ENCODE results near the gene LCA5L.
A peak's percentile ranks its signal among the peaks of the same experiment; 100 is the strongest.

The LCA5L gene

DNA sequence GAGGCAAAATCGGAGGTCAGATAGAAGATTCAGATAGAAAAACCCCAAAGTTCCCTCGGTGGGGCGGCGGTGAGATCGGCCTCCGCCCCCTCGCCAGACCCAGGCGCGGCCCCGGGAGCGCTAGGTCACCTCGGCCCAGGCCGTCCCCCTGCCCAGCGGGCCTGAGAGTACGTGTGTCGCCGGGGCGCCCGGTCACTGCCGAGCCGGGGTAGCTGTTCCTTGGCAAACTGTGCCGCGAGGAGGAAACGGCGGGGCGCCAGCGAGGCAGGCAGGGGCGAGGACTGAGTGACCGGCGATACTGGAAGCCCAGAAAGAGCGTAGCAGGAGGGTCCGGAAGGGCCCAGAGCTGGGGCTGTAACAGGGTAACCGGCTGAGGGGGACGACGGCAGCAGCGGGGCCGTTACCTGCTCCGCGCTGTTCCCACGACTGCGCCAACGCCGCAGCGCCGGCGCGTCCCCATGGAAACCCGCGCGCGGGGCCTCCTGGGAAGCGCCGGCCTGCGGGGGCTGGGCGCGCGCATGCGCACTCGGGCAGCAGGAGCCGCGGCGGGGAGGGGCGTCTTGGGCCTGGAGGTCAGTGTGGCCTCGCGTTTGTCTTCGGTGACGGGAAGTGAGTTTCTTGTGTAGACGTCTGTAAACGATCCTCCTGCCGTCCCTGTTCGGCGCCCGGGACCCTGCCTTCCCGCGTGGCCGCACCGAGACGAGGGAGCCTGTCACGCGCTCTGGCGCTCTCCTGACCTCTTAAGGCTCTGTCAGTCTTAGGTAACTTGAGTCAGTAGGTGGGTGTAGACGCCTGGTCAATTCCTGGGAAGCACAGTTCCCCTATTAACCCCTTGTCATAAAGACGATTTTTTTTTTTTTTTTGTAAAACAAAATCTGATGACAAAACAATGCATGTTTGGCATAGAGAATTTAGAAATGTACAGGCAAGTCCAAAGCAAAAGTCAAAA lies at the start of gene LCA5L:
LCA5L (minus strand) TSS at position 458 of the 949 bp plus-strand sequence. CDS start 17,285 bp downstream, outside the sequence.
- Histone ChIP-seq H3K27me3 (no peaks in the 10 kb centered on the region), H4K20me1 (no peaks in the 10 kb centered on the region), H3K9me3 (no peaks in the 10 kb centered on the region), H3K4me1 (peaks cover 14% of the 10 kb centered on the region), H3K9ac (peak within 1 kb of the TSS; percentile 75), H3K36me3 (no peaks in the 10 kb centered on the region), H3K4me2 (peak within 1 kb of the TSS; percentile 87), H3K4me3 (peak within 1 kb of the TSS; percentile 92), H3K27ac (peak within 1 kb of the TSS; percentile 61)
- TF ChIP-seq Cebpa-rat (IDR thresholded peaks at IDR 0.05): no peak

GRCh38 chr21:39489380-39489924 lies 43.9 kb upstream of the LCA5L start:
- Histone ChIP-seq H3K9ac (peak overlapping the region; percentile 17; the same call in 1 of the 2 replicates), H3K36me3 (no peaks in the 10 kb centered on the region), H3K4me1 (peaks cover 16% of the 10 kb centered on the region), H3K9me3 (no peaks in the 10 kb centered on the region), H3K4me3 (no peak overlapping the region), H3K4me2 (peak overlapping the region; percentile 73), H3K27ac (no peak overlapping the region), H3K27me3 (no peaks in the 10 kb centered on the region), H4K20me1 (no peaks in the 10 kb centered on the region)
- no peak for TF ChIP-seq Cebpa-rat (IDR thresholded peaks at IDR 0.05)

DNA sequence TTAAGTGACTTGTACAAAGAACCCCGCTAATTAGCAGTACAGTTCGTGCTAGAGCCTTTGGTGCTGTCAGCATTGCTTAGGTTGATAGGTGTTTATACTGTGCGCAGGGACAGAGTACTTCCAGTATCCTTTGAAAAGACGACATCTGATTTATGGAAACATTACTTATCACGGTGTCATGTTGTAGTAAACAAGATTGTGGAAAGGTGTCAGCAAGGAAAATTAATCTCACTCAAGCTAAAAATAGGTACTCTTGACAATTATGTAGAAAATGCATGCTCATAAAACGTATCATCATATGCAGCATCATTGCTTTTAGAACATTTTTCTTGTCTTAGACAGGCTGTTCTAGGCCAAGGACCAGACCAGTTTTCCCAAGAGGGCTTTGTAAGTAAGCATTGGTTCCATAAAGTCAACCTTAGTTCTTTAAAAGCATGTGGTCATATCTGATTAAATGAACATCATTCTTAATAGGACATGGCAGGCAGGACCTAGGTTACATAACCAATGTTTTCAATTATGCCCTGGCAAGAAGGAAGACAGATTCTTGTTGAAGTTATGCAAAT lies 39.2 kb upstream of the LCA5L start:
- TF ChIP-seq Cebpa-rat (IDR thresholded peaks at IDR 0.05): no peak
- H3K4me2 ChIP-seq: no peak overlapping the region
- H3K9ac ChIP-seq: no peak overlapping the region
- no peak overlapping the region for H3K4me3 ChIP-seq
- H3K36me3 ChIP-seq: no peaks in the 10 kb centered on the region
- H3K4me1 ChIP-seq: peaks cover 12% of the 10 kb centered on the region
- no peak overlapping the region for H3K27ac ChIP-seq
- H3K9me3 ChIP-seq: no peaks in the 10 kb centered on the region
- H3K27me3 ChIP-seq: no peaks in the 10 kb centered on the region
- H4K20me1 ChIP-seq: no peaks in the 10 kb centered on the region

GRCh38 chr21:39483917-39484316 lies 38.3 kb upstream of the LCA5L start:
- Histone ChIP-seq H3K27ac (no peak overlapping the region), H3K9me3 (no peaks in the 10 kb centered on the region), H3K9ac (no peak overlapping the region), H3K4me2 (no peak overlapping the region), H3K4me3 (no peak overlapping the region), H4K20me1 (no peaks in the 10 kb centered on the region), H3K27me3 (no peaks in the 10 kb centered on the region), H3K4me1 (peaks cover 4% of the 10 kb centered on the region), H3K36me3 (no peaks in the 10 kb centered on the region)
- TF ChIP-seq Cebpa-rat (IDR thresholded peaks at IDR 0.05): no peak

GRCh38 chr21:39481886-39482285 lies 36.3 kb upstream of the LCA5L start:
- Histone ChIP-seq H3K4me2 (no peak overlapping the region), H3K36me3 (no peaks in the 10 kb centered on the region), H3K9me3 (no peaks in the 10 kb centered on the region), H3K27me3 (no peaks in the 10 kb centered on the region), H3K9ac (no peak overlapping the region), H3K4me1 (no peaks in the 10 kb centered on the region), H4K20me1 (no peaks in the 10 kb centered on the region), H3K27ac (no peak overlapping the region), H3K4me3 (no peak overlapping the region)
- TF ChIP-seq Cebpa-rat (IDR thresholded peaks at IDR 0.05): no peak

DNA sequence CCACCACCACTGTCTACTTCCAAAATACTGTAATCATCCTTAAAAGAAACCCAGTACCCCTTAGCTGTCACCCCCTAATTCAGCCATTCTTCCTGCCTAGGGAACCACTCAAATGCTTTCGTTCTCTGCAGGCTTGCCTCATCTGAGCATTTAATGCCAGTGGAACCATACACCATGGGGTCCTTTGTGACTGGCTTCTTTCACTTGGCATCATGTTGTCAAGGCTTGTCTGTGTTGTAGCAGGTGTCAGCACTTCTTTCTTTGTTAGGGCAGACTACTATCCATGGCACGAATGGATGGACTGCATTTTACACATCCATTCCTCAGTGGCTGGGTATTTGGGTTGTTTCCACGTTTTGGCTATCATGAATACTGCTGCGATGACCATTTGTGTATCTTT lies 34.7 kb upstream of the LCA5L start:
- no peaks in the 10 kb centered on the region for H3K27me3 ChIP-seq
- H3K9me3 ChIP-seq: no peaks in the 10 kb centered on the region
- no peaks in the 10 kb centered on the region for H3K36me3 ChIP-seq
- H3K4me1 ChIP-seq: no peaks in the 10 kb centered on the region
- H3K9ac ChIP-seq: no peak overlapping the region
- H3K4me2 ChIP-seq: no peak overlapping the region
- H3K4me3 ChIP-seq: no peak overlapping the region
- H3K27ac ChIP-seq: no peak overlapping the region
- H4K20me1 ChIP-seq: no peaks in the 10 kb centered on the region
- TF ChIP-seq Cebpa-rat (IDR thresholded peaks at IDR 0.05): no peak

DNA sequence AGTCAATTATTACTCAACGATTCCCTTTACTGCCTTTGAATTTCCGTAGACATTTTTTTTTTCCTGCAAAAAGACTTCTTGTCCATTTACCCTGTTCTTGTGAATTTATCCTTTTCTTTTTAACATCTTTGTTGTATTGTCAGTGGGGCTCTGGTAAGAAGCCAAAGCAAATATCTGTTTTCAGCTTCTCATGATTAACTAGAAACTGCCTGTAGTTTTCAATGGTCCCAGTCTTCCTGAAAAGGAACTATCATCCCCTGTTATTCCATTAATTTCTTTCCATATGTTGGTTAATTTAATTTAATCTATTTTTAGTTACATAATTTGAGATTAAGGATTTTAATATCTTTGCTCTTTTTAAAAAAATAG lies 34.2 kb upstream of the LCA5L start:
- H4K20me1 ChIP-seq: no peaks in the 10 kb centered on the region
- H3K27me3 ChIP-seq: no peaks in the 10 kb centered on the region
- H3K9ac ChIP-seq: no peak overlapping the region
- no peaks in the 10 kb centered on the region for H3K9me3 ChIP-seq
- TF ChIP-seq Cebpa-rat (IDR thresholded peaks at IDR 0.05): no peak
- H3K27ac ChIP-seq: no peak overlapping the region
- H3K4me1 ChIP-seq: no peaks in the 10 kb centered on the region
- H3K36me3 ChIP-seq: no peaks in the 10 kb centered on the region
- no peak overlapping the region for H3K4me2 ChIP-seq
- no peak overlapping the region for H3K4me3 ChIP-seq

GRCh38 chr21:39479164-39479813 lies 33.7 kb upstream of the LCA5L start:
- no peak overlapping the region for H3K4me3 ChIP-seq
- H3K27me3 ChIP-seq: no peaks in the 10 kb centered on the region
- no peaks in the 10 kb centered on the region for H4K20me1 ChIP-seq
- no peaks in the 10 kb centered on the region for H3K4me1 ChIP-seq
- no peaks in the 10 kb centered on the region for H3K9me3 ChIP-seq
- no peaks in the 10 kb centered on the region for H3K36me3 ChIP-seq
- no peak overlapping the region for H3K9ac ChIP-seq
- no peak overlapping the region for H3K27ac ChIP-seq
- no peak overlapping the region for H3K4me2 ChIP-seq
- no peak for TF ChIP-seq Cebpa-rat (IDR thresholded peaks at IDR 0.05)

DNA sequence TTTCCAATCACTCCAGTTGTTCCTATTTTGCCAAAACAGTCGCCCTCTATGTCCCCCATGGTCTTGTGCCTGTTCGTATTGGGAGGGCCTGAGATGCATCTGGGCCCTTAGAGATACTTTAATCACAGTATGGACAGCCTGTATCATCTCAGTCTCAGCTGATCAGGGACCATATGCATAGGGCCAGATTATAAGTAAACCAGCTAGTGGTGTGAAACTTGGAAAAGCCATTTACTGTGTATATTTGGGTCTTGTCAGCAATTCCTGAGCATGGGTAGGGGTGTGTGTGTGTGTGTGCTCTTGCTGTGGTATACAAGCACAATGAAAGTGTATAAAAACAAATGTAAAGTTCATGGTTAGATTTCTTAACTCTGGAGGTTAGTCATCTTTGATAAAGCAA lies 29.0 kb upstream of the LCA5L start:
- H3K9ac ChIP-seq: no peak overlapping the region
- H4K20me1 ChIP-seq: no peaks in the 10 kb centered on the region
- no peak overlapping the region for H3K27ac ChIP-seq
- no peaks in the 10 kb centered on the region for H3K27me3 ChIP-seq
- no peaks in the 10 kb centered on the region for H3K9me3 ChIP-seq
- H3K36me3 ChIP-seq: no peaks in the 10 kb centered on the region
- H3K4me2 ChIP-seq: no peak overlapping the region
- no peak for TF ChIP-seq Cebpa-rat (IDR thresholded peaks at IDR 0.05)
- no peaks in the 10 kb centered on the region for H3K4me1 ChIP-seq
- no peak overlapping the region for H3K4me3 ChIP-seq

GRCh38 chr21:39472786-39473185 lies 27.2 kb upstream of the LCA5L start:
- H3K4me2 ChIP-seq: no peak overlapping the region
- no peak for TF ChIP-seq Cebpa-rat (IDR thresholded peaks at IDR 0.05)
- no peaks in the 10 kb centered on the region for H3K36me3 ChIP-seq
- H4K20me1 ChIP-seq: no peaks in the 10 kb centered on the region
- no peak overlapping the region for H3K4me3 ChIP-seq
- no peak overlapping the region for H3K27ac ChIP-seq
- H3K9ac ChIP-seq: no peak overlapping the region
- no peaks in the 10 kb centered on the region for H3K9me3 ChIP-seq
- no peaks in the 10 kb centered on the region for H3K4me1 ChIP-seq
- H3K27me3 ChIP-seq: no peaks in the 10 kb centered on the region
